ENCODE measurements around the gene KRTAP4-6.
"Not testable (repeated sequence)": the region's sequence is repeated elsewhere in the genome, so short reads cannot be mapped to it uniquely, and the experiment has no call there.

The KRTAP4-6 gene

DNA sequence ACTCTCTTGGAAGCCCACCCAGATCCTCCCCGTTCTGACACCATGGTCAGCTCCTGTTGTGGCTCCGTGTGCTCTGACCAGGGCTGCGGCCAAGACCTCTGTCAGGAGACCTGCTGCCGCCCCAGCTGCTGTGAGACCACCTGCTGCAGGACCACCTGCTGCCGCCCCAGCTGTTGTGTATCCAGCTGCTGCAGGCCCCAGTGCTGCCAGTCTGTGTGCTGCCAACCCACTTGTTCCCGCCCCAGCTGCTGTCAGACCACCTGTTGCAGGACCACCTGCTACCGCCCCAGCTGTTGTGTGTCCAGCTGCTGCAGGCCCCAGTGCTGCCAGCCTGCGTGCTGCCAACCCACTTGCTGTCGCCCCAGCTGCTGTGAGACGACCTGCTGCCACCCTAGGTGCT, 35.0 kb downstream of the KRTAP4-6 start, which contains the start of gene KRTAP4-9:
KRTAP4-9 (plus strand) TSS at position 43 of the 400 bp plus-strand sequence; CDS start at position 43, 0 bp downstream.
- not testable (repeated sequence) for DNase-seq

GRCh38 chr17:41104386-41105038, 35.8 kb downstream of the KRTAP4-6 start:
- DNase-seq: not testable (repeated sequence)

DNA sequence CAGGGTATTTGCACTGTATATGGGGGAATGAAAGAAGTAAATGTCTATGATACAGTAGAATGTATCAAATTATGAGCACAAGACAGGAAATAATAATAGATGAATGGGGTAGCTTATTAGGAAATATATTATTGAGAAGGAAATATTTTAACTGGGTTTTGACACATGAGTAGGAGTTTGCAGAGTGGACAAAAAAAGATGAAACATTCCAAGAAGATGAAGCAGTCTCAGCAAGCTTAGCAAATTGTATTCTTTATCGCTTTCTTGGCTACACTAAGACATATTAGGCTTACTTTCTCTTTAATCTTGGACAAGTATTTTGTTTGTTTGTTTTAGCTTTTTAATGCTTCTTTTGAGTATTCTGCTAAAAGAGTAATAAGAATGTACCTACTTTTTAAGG, 36.4 kb downstream of the KRTAP4-6 start:
- DNase-seq: no peak

DNA sequence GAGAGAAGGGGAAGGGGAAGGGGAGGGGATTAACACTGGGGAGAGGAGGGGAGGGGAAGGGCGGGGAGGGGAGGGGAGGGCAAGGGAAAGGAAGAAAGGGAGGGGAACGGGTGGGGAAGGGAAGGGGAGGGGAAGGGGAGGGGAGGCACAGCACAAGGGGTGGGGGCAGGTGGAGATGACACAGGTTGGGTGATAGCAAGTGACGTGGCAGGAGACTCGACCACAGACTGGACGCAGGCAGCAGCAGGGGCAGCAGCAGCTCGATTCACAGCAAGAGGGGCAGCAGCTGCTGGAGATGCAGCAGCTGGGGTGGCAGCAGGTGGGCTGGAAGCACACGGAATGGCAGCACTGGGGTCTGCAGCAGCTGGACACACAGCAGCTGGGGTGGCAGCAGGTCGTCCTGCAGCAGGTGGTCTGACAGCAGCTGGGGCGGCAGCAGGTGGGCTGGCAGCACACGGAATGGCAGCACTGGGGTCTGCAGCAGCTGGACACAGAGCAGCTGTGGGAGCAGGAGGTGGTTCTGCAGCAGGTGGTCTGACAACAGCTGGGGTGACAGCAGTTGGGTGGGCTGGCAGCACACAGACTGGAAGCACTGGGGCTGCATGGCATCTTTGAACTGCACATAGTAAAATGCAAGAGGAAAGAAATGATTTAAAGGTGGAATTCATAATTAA, 38.6 kb downstream of the KRTAP4-6 start, which contains the start of gene KRTAP4-16:
KRTAP4-16 (minus strand) TSS at position 624 of the 674 bp plus-strand sequence; CDS start at position 624, 0 bp downstream.
- DNase-seq: no peak

DNA sequence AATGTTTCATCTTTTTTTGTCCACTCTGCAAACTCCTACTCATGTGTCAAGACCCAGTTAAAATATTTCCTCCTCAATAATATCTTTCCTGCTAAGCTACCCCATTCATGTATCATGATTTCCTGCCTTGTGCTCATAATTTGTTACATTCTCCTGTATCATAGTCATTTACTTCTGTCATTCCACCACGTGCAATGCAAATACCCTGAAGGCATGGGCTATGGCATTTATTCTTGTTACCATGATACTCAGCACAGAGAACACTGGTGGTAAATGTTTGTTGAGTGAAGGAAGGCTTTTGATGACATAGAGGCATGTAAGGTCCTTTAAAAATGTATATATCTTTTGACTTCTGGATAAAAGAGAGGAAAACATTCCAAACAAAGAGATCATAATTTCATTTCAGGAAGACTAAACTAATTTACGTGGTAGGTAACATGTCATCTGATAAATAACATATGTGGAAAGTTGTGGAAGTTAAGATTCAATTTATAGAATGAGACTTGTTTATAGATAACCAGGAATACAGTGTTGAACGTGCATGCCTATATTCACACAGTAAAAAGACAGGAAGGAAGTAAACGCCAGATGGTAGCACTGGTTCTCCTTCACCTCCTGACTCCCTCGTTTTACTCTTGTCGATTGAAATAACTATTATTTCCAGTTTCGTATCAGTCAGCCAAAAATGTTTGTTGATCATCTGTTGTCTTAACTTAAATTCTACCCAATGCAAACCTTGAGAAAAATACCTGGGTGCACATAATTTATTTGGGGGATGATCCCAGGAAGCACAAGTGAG, 40.5 kb downstream of the KRTAP4-6 start:
- DNase-seq: not testable (repeated sequence)

DNA sequence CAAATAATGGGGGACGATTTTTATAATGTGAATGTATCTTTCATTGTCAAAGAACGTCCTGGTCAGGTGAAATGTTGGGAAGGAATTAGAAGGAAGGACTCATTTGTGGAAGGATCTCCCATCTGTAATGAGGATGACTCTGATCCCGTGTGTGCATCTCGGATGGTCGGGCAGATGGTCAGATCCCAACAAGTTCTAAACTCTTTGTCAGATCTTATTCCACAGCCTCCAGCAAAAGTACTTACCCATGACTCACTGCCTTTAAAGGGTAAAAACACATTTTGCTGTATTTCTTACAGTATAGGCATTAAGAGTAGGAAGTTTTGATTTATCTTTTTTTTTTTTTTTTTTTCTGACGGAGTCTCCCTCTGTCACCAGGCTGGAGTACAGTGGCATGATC, 41.9 kb downstream of the KRTAP4-6 start:
- no peak for DNase-seq

- no peak for DNase-seq
Measured at GRCh38 chr17:41098042-41098441, 42.3 kb downstream of the KRTAP4-6 start, which contains the start of gene KRTAP4-8. Gene KRTAP4-8, minus strand, starts transcription at chr17:41098142. Its CDS starts 58 bp downstream, at chr17:41098084.

- DNase-seq: no peak
Measured at GRCh38 chr17:41096055-41096454, 44.3 kb downstream of the KRTAP4-6 start.

Data from inflammatory macrophage (primary cell).